WTC11 (cell line): ENCODE results near the gene LY9. TPM values are rescaled to one million over a fixed set of nuclear protein-coding genes. Genes with fewer than 3 reads are reported as not detected.

Experiments
- ATAC-seq: fragments of 200-7000 bp; cut with Tn5 transposase; 2 replicates; pipeline ENCODE4 v1.10.0; 2021; ENCODE audit warnings: mild to moderate bottlenecking, moderate library complexity
- CTCF ChIA-PET: fragments of 300-600 bp; sonication (Branson Sonifier 250); formaldehyde crosslinking; loops from one replicate; lab custom pipeline; 2021; ENCODE audit warnings: antibody characterized with exemption; lab: Charles Lee
- POLR2A ChIA-PET: fragments of 350-600 bp; sonication (Branson Sonifier 250); formaldehyde crosslinking; loops from one replicate; lab custom pipeline; 2021; ENCODE audit warnings: antibody characterized with exemption; lab: Charles Lee
- DNase-seq: peaks from one replicate; pipeline ENCODE4 v3.0.0; 2021; ENCODE audit warnings: low spot score
- H3K27ac Mint-ChIP-seq: 2 replicates; pipeline ENCODE4 v1.8.0; 2021; ENCODE audit warnings: mixed read lengths
- H3K27me3 Mint-ChIP-seq: 2 replicates; pipeline ENCODE4 v1.8.0; 2021; ENCODE audit warnings: low read depth, mild to moderate bottlenecking, moderate library complexity, mixed read lengths
- H3K36me3 Mint-ChIP-seq: 2 replicates; pipeline ENCODE4 v1.8.0; 2021; ENCODE audit warnings: mixed read lengths
- H3K4me1 Mint-ChIP-seq: 2 replicates; pipeline ENCODE4 v1.8.0; 2022; ENCODE audit warnings: mixed read lengths
- H3K4me3 Mint-ChIP-seq: 2 replicates; pipeline ENCODE4 v1.8.0; 2021; ENCODE audit warnings: mild to moderate bottlenecking, moderate library complexity, mixed read lengths
- H3K9me3 Mint-ChIP-seq: 2 replicates; pipeline ENCODE4 v1.8.0; 2021; ENCODE audit warnings: mixed read lengths
- ATF3 ChIP-seq: sonication (generic); formaldehyde crosslinking; conservative IDR thresholded peaks from 2 replicates; pipeline ENCODE4 v1.8.1; 2022; ENCODE audit warnings: mild to moderate bottlenecking, missing genetic modification reagents
- CDX4 ChIP-seq: fragments of 250-450 bp; sonication (Bioruptor Pico); IDR thresholded peaks from 2 replicates; pipeline ENCODE4 v1.9.0; 2021; ENCODE audit warnings: moderate library complexity, mild to moderate bottlenecking, inconsistent platforms, borderline replicate concordance
- CTCF ChIP-seq: fragments of 200-600 bp; IDR thresholded peaks from 2 replicates; pipeline ENCODE4 v1.8.0; 2022; ENCODE audit warnings: antibody characterized with exemption
- E2F5 ChIP-seq: sonication (generic); formaldehyde crosslinking; IDR thresholded peaks from 2 replicates; pipeline ENCODE4 v1.8.1; 2022; ENCODE audit warnings: mild to moderate bottlenecking, moderate library complexity, missing genetic modification reagents
- ERG ChIP-seq: fragments of 250-450 bp; sonication (Bioruptor Pico); IDR thresholded peaks from 2 replicates; pipeline ENCODE4 v1.8.0; 2021; ENCODE audit warnings: mild to moderate bottlenecking
- FOXK1 ChIP-seq: sonication (generic); formaldehyde crosslinking; IDR thresholded peaks from 2 replicates; pipeline ENCODE4 v1.8.0; 2022; ENCODE audit warnings: mild to moderate bottlenecking, moderate library complexity, missing genetic modification reagents
- FOXP1 ChIP-seq: sonication (generic); formaldehyde crosslinking; IDR thresholded peaks from 2 replicates; pipeline ENCODE4 v1.8.0; 2022; ENCODE audit warnings: missing genetic modification reagents, mild to moderate bottlenecking, moderate library complexity, borderline replicate concordance
- HMGA2 ChIP-seq: fragments of 250-450 bp; sonication (Bioruptor Pico); IDR thresholded peaks from 2 replicates; pipeline ENCODE4 v1.4.0; 2021; ENCODE audit warnings: mild to moderate bottlenecking, moderate library complexity
- PRDM15 ChIP-seq: sonication (generic); formaldehyde crosslinking; IDR thresholded peaks from 2 replicates; pipeline ENCODE4 v1.8.0; 2022; ENCODE audit warnings: missing genetic modification reagents
- RELA ChIP-seq: sonication (generic); formaldehyde crosslinking; IDR thresholded peaks from 2 replicates; pipeline ENCODE4 v1.8.1; 2022; ENCODE audit warnings: missing genetic modification reagents, mild to moderate bottlenecking, borderline replicate concordance
- SOX15 ChIP-seq: fragments of 250-450 bp; sonication (Bioruptor Pico); IDR thresholded peaks from 2 replicates; pipeline ENCODE4 v1.9.0; 2021; ENCODE audit warnings: mild to moderate bottlenecking
- STAT6 ChIP-seq: sonication (generic); formaldehyde crosslinking; conservative IDR thresholded peaks from 2 replicates; pipeline ENCODE4 v1.8.1; 2023; ENCODE audit warnings: mild to moderate bottlenecking, low read depth, missing genetic modification reagents, moderate library complexity
- ZBTB21 ChIP-seq: sonication (generic); formaldehyde crosslinking; IDR thresholded peaks from 2 replicates; pipeline ENCODE4 v1.8.1; 2023; ENCODE audit warnings: mild to moderate bottlenecking, missing genetic modification reagents, borderline replicate concordance
- ZNF416 ChIP-seq: fragments of 250-450 bp; sonication (Bioruptor Pico); IDR thresholded peaks from 2 replicates; pipeline ENCODE4 v1.9.0; 2021; ENCODE audit warnings: mild to moderate bottlenecking, inconsistent platforms
- ZNF532 ChIP-seq: fragments of 250-450 bp; sonication (Bioruptor Pico); IDR thresholded peaks from 2 replicates; pipeline ENCODE4 v1.9.0; 2021; ENCODE audit warnings: mild to moderate bottlenecking, borderline replicate concordance
- total RNA-seq: library from RNA; stranded (reverse); gene quantifications from 3 replicates; pipeline ENCODE4 v1.2.3, GENCODE V29; 2021

Gene LY9
- total RNA-seq, 1 experiment from 2014 or later: not detected

GRCh38 chr1:160797861-160798273, 1.9 kb downstream of the LY9 start:
- no peaks in the 10 kb centered on the region for H3K36me3 Mint-ChIP-seq
- H3K9me3 Mint-ChIP-seq: peaks cover 9% of the 10 kb centered on the region
- no peaks in the 10 kb centered on the region for H3K4me1 Mint-ChIP-seq
- no peaks in the 10 kb centered on the region for H3K27me3 Mint-ChIP-seq
- TF ChIP-seq FOXP1: no peak
- TF ChIP-seq PRDM15 (CRISPR knock-in tag): no peak
- no peak for TF ChIP-seq ZBTB21 (CRISPR knock-in tag)
- no peak for TF ChIP-seq E2F5
- TF ChIP-seq ERG (CRISPR knock-in tag): no peak
- no peak for TF ChIP-seq CDX4 (CRISPR knock-in tag)
- no peak for TF ChIP-seq ZNF416 (CRISPR knock-in tag)
- TF ChIP-seq FOXK1: no peak
- no peak for TF ChIP-seq STAT6
- TF ChIP-seq HMGA2 (CRISPR knock-in tag): no peak
- no peak for TF ChIP-seq ZNF532
- no peak for TF ChIP-seq SOX15 (CRISPR knock-in tag)
- no peak for TF ChIP-seq ATF3 (CRISPR knock-in tag)
- no peak for TF ChIP-seq RELA (CRISPR knock-in tag)
- TF ChIP-seq CTCF: no peak
- no peak overlapping the region for H3K4me3 Mint-ChIP-seq
- ChIA-PET POLR2A (no interaction called here), CTCF (interaction anchor here (1.1 to 2.2 kb wide), 3 partner anchors 17 to 24 kb away, joined by 4 to 10 read pairs (median 8); no protein-coding TSS in a partner anchor)
- H3K27ac Mint-ChIP-seq: no peak overlapping the region
- DNase-seq: no peak
- no peak for ATAC-seq
